Measurements from ENCODE around the gene FASN.

- TF ChIP-seq CTCF (IDR thresholded peaks at IDR 0.05) (no peak), POLR2A (IDR thresholded peaks at IDR 0.05) (no peak)
Observed at GRCh38 chr17:82063424-82064415, 34.3 kb downstream of the FASN start.
